MV-4-11 (cell line): ENCODE data around the gene PLA2G3.

Source experiments
- DNase-seq: peaks from one replicate; lab custom pipeline; 2025; lab: John Stamatoyannopoulos, UW

PLA2G3 gene

GRCh38 chr22:31139866-31140716, at the start of gene PLA2G3:
Gene PLA2G3 (minus strand): TSS chr22:31140508. CDS start chr22:31140354, 154 bp downstream.
- DNase-seq, result no peak

- no peak for DNase-seq
Observed at GRCh38 chr22:31187627-31188026, 47.3 kb upstream of the PLA2G3 start.

GRCh38 chr22:31185056-31185455, 44.7 kb upstream of the PLA2G3 start:
- no peak for DNase-seq

GRCh38 chr22:31184015-31184414, 43.7 kb upstream of the PLA2G3 start:
- DNase-seq, result no peak

GRCh38 chr22:31179345-31179744, 39.0 kb upstream of the PLA2G3 start:
- no peak for DNase-seq

- DNase-seq, result no peak
Observed at GRCh38 chr22:31178859-31179258, 38.6 kb upstream of the PLA2G3 start.

- no peak for DNase-seq
Observed at GRCh38 chr22:31177420-31178162, 37.3 kb upstream of the PLA2G3 start.

GRCh38 chr22:31176923-31177322, 36.6 kb upstream of the PLA2G3 start:
- no peak for DNase-seq

- DNase-seq, result no peak
Observed at GRCh38 chr22:31173386-31174145, 33.3 kb upstream of the PLA2G3 start.

- peak; percentile 79 for DNase-seq
Observed at GRCh38 chr22:31171734-31172133, 31.4 kb upstream of the PLA2G3 start.

GRCh38 chr22:31170971-31171370, 30.7 kb upstream of the PLA2G3 start:
- no peak for DNase-seq

GRCh38 chr22:31162015-31162765, 21.9 kb upstream of the PLA2G3 start:
- no peak for DNase-seq

- DNase-seq, result no peak
Observed at GRCh38 chr22:31161386-31161785, 21.1 kb upstream of the PLA2G3 start.

GRCh38 chr22:31160328-31160978, 20.1 kb upstream of the PLA2G3 start:
- DNase-seq, result no peak

GRCh38 chr22:31155422-31155821, 15.1 kb upstream of the PLA2G3 start:
- no peak for DNase-seq

- no peak for DNase-seq
Observed at GRCh38 chr22:31154975-31155374, 14.7 kb upstream of the PLA2G3 start.

- no peak for DNase-seq
Observed at GRCh38 chr22:31153357-31153756, 13.0 kb upstream of the PLA2G3 start.

GRCh38 chr22:31151872-31152271, 11.6 kb upstream of the PLA2G3 start:
- DNase-seq, result no peak

- DNase-seq, result no peak
Observed at GRCh38 chr22:31150615-31151014, 10.3 kb upstream of the PLA2G3 start.

- peak; percentile 52 for DNase-seq
Observed at GRCh38 chr22:31148953-31149627, 8.8 kb upstream of the PLA2G3 start.

- DNase-seq, result no peak
Observed at GRCh38 chr22:31148488-31148887, 8.2 kb upstream of the PLA2G3 start.
